ENCODE data around the gene CERS2.

CERS2 gene

DNA sequence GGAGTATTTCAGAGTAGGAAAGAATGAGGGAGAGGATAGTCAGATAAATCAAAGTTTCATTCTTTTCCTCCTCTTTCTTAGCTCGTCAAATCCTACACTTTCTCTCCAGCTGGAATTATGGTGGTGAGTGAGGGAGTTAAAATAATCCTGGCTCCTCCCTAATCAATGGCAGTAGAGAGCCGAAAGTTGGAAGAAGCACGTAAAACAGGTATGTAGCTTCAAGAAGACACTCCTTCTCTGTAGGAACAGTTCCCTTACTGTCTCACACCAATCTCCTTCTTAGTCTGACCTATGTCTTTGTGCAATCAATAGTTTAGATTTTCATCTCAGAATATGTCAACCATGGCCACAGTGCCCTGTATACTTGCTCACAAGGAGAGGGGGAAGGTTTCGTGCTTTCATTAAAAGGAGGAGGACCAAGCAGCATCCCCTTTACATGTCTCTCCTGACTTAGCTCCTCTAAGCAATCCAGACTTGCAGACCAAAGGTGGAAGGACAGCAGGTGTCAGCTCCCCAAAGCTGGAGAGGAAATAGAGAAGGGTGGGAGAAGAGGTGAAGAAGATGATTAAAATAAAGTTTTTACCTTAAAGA lies 31.2 kb upstream of the CERS2 start:
- peaks cover 3% of the 10 kb centered on the region for H3K36me3 ChIP-seq (ENCODE audit: control insufficient read depth, insufficient read depth, low read length)
- H3K27me3 ChIP-seq (ENCODE audit: control insufficient read depth, insufficient read depth, low read length) = no peaks in the 10 kb centered on the region
- H3K9ac ChIP-seq (ENCODE audit: low read length) = peak overlapping the region; percentile 28
- peaks cover 16% of the 10 kb centered on the region for H3K4me1 ChIP-seq (ENCODE audit: control insufficient read depth, insufficient read depth, low read length)
- H3K4me3 ChIP-seq (ENCODE audit: low read length) = peak overlapping the region; percentile 74
- peak overlapping the region; percentile 83 for H3K27ac ChIP-seq (ENCODE audit: low read depth, low read length)

GRCh38 chr1:151003180-151003579 lies 28.5 kb upstream of the CERS2 start:
- no peak overlapping the region for H3K9ac ChIP-seq (ENCODE audit: low read length)
- no peaks in the 10 kb centered on the region for H3K27me3 ChIP-seq (ENCODE audit: control insufficient read depth, insufficient read depth, low read length)
- no peak overlapping the region for H3K4me3 ChIP-seq (ENCODE audit: low read length)
- no peak overlapping the region for H3K27ac ChIP-seq (ENCODE audit: low read depth, low read length)
- peaks cover 16% of the 10 kb centered on the region for H3K4me1 ChIP-seq (ENCODE audit: control insufficient read depth, insufficient read depth, low read length)
- H3K36me3 ChIP-seq (ENCODE audit: control insufficient read depth, insufficient read depth, low read length) = peaks cover 13% of the 10 kb centered on the region

GRCh38 chr1:151002611-151003010 lies 28.0 kb upstream of the CERS2 start:
- H3K9ac ChIP-seq (ENCODE audit: low read length) = no peak overlapping the region

GRCh38 chr1:151002051-151002450 lies 27.4 kb upstream of the CERS2 start:
- no peak overlapping the region for H3K9ac ChIP-seq (ENCODE audit: low read length)
- H3K4me3 ChIP-seq (ENCODE audit: low read length) = no peak overlapping the region
- H3K27me3 ChIP-seq (ENCODE audit: control insufficient read depth, insufficient read depth, low read length) = no peaks in the 10 kb centered on the region
- peaks cover 21% of the 10 kb centered on the region for H3K36me3 ChIP-seq (ENCODE audit: control insufficient read depth, insufficient read depth, low read length)
- no peak overlapping the region for H3K27ac ChIP-seq (ENCODE audit: low read depth, low read length)
- peaks cover 6% of the 10 kb centered on the region for H3K4me1 ChIP-seq (ENCODE audit: control insufficient read depth, insufficient read depth, low read length)

More at GRCh38 chr1:151002611-151003010, 28.0 kb upstream of the CERS2 start:
- no peak overlapping the region for H3K27ac ChIP-seq (ENCODE audit: low read depth, low read length)
- H3K27me3 ChIP-seq (ENCODE audit: control insufficient read depth, insufficient read depth, low read length) = no peaks in the 10 kb centered on the region
- peaks cover 12% of the 10 kb centered on the region for H3K4me1 ChIP-seq (ENCODE audit: control insufficient read depth, insufficient read depth, low read length)
- no peak overlapping the region for H3K4me3 ChIP-seq (ENCODE audit: low read length)
- peaks cover 15% of the 10 kb centered on the region for H3K36me3 ChIP-seq (ENCODE audit: control insufficient read depth, insufficient read depth, low read length)

GRCh38 chr1:151001602-151002001 lies 27.0 kb upstream of the CERS2 start:
- Histone ChIP-seq H3K36me3 (ENCODE audit: control insufficient read depth, insufficient read depth, low read length) (peaks cover 21% of the 10 kb centered on the region), H3K9ac (ENCODE audit: low read length) (no peak overlapping the region), H3K4me3 (ENCODE audit: low read length) (no peak overlapping the region), H3K27me3 (ENCODE audit: control insufficient read depth, insufficient read depth, low read length) (no peaks in the 10 kb centered on the region), H3K4me1 (ENCODE audit: control insufficient read depth, insufficient read depth, low read length) (peaks cover 3% of the 10 kb centered on the region), H3K27ac (ENCODE audit: low read depth, low read length) (no peak overlapping the region)

DNA sequence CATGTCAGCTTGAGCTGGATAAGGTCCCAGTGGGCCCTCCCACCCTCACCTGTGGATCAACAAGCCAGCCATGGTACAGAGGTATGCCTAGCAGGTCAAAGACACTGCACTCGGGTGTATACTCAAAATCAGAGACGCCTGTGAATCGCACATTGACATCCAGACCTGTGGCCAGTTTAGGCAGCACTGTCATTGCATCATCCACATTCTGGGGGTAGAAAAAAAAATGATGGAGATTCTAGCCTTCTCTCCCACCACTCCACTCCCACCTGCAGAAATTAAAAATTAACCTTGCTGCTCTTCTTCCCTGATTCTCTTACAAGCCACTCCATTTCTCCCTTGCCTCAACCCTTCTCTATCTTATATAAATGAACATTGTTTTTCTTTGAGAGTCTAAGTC lies 25.8 kb upstream of the CERS2 start:
- peaks cover 3% of the 10 kb centered on the region for H3K4me1 ChIP-seq (ENCODE audit: control insufficient read depth, insufficient read depth, low read length)
- H3K9ac ChIP-seq (ENCODE audit: low read length) = no peak overlapping the region
- H3K27ac ChIP-seq (ENCODE audit: low read depth, low read length) = no peak overlapping the region
- peaks cover 21% of the 10 kb centered on the region for H3K36me3 ChIP-seq (ENCODE audit: control insufficient read depth, insufficient read depth, low read length)
- H3K27me3 ChIP-seq (ENCODE audit: control insufficient read depth, insufficient read depth, low read length) = no peaks in the 10 kb centered on the region
- H3K4me3 ChIP-seq (ENCODE audit: low read length) = no peak overlapping the region

GRCh38 chr1:150999926-151000325 lies 25.3 kb upstream of the CERS2 start:
- Histone ChIP-seq H3K27me3 (ENCODE audit: control insufficient read depth, insufficient read depth, low read length) (no peaks in the 10 kb centered on the region), H3K4me3 (ENCODE audit: low read length) (no peak overlapping the region), H3K9ac (ENCODE audit: low read length) (no peak overlapping the region), H3K4me1 (ENCODE audit: control insufficient read depth, insufficient read depth, low read length) (peaks cover 3% of the 10 kb centered on the region), H3K36me3 (ENCODE audit: control insufficient read depth, insufficient read depth, low read length) (peaks cover 21% of the 10 kb centered on the region), H3K27ac (ENCODE audit: low read depth, low read length) (no peak overlapping the region)

- H3K36me3 ChIP-seq (ENCODE audit: control insufficient read depth, insufficient read depth, low read length) = peaks cover 21% of the 10 kb centered on the region
- no peak overlapping the region for H3K9ac ChIP-seq (ENCODE audit: low read length)
- H3K27ac ChIP-seq (ENCODE audit: low read depth, low read length) = no peak overlapping the region
- H3K27me3 ChIP-seq (ENCODE audit: control insufficient read depth, insufficient read depth, low read length) = no peaks in the 10 kb centered on the region
- H3K4me3 ChIP-seq (ENCODE audit: low read length) = no peak overlapping the region
- H3K4me1 ChIP-seq (ENCODE audit: control insufficient read depth, insufficient read depth, low read length) = peaks cover 2% of the 10 kb centered on the region
These were observed 24.5 kb upstream of the CERS2 start for GRCh38 chr1:150999051-150999674.

DNA sequence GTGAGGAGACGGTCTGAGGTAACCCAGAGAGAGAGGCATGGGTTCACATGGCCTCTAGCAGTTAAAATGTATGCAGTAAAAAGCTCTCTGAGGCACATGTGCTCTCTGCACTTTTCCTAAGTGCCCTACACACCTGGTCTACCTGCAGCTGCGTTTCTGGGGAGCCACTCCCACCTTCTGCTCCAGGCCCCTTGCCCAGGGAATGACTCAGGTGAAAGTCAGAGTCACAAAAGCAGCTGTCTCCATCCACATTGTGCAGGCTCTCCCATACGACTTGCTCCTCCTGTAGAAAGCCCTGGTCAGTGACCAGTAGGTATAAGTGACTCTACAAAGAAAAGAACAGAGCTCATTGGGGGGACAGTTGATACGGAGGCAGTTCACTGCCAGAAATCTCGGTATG lies 23.3 kb upstream of the CERS2 start:
- Histone ChIP-seq H3K4me3 (ENCODE audit: low read length) (no peak overlapping the region), H3K27ac (ENCODE audit: low read depth, low read length) (no peak overlapping the region), H3K36me3 (ENCODE audit: control insufficient read depth, insufficient read depth, low read length) (peaks cover 21% of the 10 kb centered on the region), H3K27me3 (ENCODE audit: control insufficient read depth, insufficient read depth, low read length) (no peaks in the 10 kb centered on the region), H3K4me1 (ENCODE audit: control insufficient read depth, insufficient read depth, low read length) (no peaks in the 10 kb centered on the region), H3K9ac (ENCODE audit: low read length) (no peak overlapping the region)

GRCh38 chr1:150997126-150997872 lies 22.7 kb upstream of the CERS2 start:
- Histone ChIP-seq H3K36me3 (ENCODE audit: control insufficient read depth, insufficient read depth, low read length) (peaks cover 21% of the 10 kb centered on the region), H3K9ac (ENCODE audit: low read length) (no peak overlapping the region), H3K27me3 (ENCODE audit: control insufficient read depth, insufficient read depth, low read length) (no peaks in the 10 kb centered on the region), H3K27ac (ENCODE audit: low read depth, low read length) (no peak overlapping the region), H3K4me3 (ENCODE audit: low read length) (no peak overlapping the region), H3K4me1 (ENCODE audit: control insufficient read depth, insufficient read depth, low read length) (no peaks in the 10 kb centered on the region)

DNA sequence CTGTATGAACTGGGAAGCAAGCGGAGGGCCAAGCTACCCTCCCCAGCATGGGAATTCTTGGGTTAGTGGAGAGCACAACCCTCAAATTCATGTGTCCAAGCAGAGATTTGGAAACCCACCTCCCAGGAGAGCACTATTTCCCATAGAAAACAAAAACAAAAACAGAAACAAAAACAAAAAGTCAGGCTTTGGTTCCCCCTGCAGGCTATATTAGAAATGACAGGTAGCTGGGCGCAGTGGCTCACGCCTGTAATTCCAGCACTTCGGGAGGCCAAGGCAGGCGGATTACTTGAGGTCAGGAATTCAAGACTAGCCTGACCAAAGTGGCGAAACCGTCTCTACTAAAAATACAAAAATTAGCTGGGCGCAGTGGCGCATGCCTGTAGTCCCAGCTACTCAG lies 21.3 kb upstream of the CERS2 start:
- Histone ChIP-seq H3K9ac (ENCODE audit: low read length) (no peak overlapping the region), H3K27me3 (ENCODE audit: control insufficient read depth, insufficient read depth, low read length) (no peaks in the 10 kb centered on the region), H3K4me1 (ENCODE audit: control insufficient read depth, insufficient read depth, low read length) (no peaks in the 10 kb centered on the region), H3K4me3 (ENCODE audit: low read length) (no peak overlapping the region), H3K27ac (ENCODE audit: low read depth, low read length) (peak overlapping the region; percentile 44), H3K36me3 (ENCODE audit: control insufficient read depth, insufficient read depth, low read length) (peaks cover 18% of the 10 kb centered on the region)

DNA sequence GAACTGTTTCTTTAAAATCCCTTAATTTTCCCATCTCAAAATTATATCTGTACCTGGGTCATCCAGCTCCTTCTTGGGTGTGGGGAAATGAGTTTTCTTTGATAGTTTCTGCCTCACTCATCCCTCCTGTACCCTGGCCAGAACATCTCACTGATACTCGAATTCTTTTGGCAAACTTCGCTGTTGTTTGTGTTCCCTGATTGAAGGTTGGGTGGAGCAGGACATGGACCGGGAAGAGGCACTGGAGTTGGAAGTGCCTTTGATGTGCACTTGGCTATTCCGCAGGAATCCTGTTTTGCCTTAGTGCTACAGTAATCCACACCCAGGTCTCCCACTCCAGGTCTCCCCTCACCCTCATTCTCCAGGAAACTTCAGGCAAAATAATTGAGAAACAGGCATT lies 20.8 kb upstream of the CERS2 start:
- Histone ChIP-seq H3K4me3 (ENCODE audit: low read length) (no peak overlapping the region), H3K36me3 (ENCODE audit: control insufficient read depth, insufficient read depth, low read length) (peaks cover 18% of the 10 kb centered on the region), H3K9ac (ENCODE audit: low read length) (no peak overlapping the region), H3K4me1 (ENCODE audit: control insufficient read depth, insufficient read depth, low read length) (no peaks in the 10 kb centered on the region), H3K27ac (ENCODE audit: low read depth, low read length) (peak overlapping the region; percentile 44), H3K27me3 (ENCODE audit: control insufficient read depth, insufficient read depth, low read length) (no peaks in the 10 kb centered on the region)
